ENCODE results near the gene TBC1D22A. TPM values are rescaled to one million over a fixed set of nuclear protein-coding genes. Genes with fewer than 3 reads are reported as not detected.
A peak's percentile ranks its signal among the peaks of the same experiment; 100 is the strongest.
"Not testable (repeated sequence)": the region's sequence is repeated elsewhere in the genome, so short reads cannot be mapped to it uniquely, and the experiment has no call there.

Gene TBC1D22A
- total and polyA plus RNA-seq, 8 donors = 12.0 to 17.6 (median 15.3) TPM

DNA sequence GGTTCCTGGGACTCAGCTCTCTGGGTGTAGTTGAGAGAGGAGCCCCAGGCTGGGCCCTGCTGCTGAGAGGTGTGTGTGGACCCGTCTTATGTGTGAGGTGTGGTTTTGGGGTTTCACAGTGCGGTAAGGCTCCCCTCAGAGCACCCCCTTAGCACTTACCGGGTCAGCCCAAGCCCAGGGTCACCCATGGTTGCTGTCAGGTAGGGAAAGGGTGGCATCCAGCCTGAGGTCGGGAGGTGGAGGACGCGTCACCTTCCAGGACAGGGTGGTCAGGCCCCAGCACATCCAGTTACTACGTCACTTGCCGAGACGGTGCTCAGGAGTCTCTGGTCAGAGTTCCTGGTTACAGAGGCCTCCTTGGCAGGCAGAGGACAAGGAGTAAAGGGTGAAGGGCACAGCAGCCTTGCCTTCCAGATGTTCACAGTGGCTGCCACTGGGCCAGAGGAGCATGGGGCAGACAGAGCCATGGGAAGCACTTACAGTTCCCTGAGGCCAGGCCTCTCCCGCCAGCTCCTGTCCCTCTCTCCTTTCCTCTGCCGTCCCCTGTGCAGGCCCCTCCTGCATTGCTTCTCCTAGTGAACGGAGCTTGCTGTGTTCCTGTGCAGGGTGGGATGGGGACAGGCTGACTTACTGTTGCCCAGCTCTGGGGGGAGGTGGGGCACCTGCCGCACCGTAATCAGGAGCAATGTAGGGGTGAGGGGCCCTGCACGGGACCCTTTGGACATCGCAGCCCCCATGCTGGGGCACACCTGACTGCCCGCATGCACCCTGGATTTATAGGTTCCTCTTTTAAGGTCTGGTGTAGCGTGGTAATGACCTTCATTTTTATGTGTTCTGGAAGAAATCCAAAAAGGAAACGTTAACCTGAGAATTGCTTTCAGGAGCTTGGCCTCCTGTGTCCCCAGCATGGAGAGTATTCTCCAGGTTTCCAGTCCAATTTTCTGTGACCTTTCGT lies 285.9 kb downstream of the TBC1D22A start:
- FAIRE-seq = no peak
- intact Hi-C loops (cut with DNase I) = no loop called here
- Histone ChIP-seq H3K27me3 (no peaks in the 10 kb centered on the region), H3K36me3 (no peaks in the 10 kb centered on the region), H3K9me3 (no peaks in the 10 kb centered on the region), H3K27ac (no peak overlapping the region), H3K4me3 (no peak overlapping the region), H3K4me1 (peaks cover 0 to 8% (median 5%) of the 10 kb centered on the region in 3 donors)
- 79 to 82% methylated on average over 20 of the region's 20 CpGs for WGBS, 2 donors
- TF ChIP-seq, protein P1, sequence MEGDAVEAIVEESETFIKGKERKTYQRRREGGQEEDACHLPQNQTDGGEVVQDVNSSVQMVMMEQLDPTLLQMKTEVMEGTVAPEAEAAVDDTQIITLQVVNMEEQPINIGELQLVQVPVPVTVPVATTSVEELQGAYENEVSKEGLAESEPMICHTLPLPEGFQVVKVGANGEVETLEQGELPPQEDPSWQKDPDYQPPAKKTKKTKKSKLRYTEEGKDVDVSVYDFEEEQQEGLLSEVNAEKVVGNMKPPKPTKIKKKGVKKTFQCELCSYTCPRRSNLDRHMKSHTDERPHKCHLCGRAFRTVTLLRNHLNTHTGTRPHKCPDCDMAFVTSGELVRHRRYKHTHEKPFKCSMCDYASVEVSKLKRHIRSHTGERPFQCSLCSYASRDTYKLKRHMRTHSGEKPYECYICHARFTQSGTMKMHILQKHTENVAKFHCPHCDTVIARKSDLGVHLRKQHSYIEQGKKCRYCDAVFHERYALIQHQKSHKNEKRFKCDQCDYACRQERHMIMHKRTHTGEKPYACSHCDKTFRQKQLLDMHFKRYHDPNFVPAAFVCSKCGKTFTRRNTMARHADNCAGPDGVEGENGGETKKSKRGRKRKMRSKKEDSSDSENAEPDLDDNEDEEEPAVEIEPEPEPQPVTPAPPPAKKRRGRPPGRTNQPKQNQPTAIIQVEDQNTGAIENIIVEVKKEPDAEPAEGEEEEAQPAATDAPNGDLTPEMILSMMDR (IDR thresholded peaks at IDR 0.05) = no peak
- DNase-seq = peak in 2 of 6 donors; percentile 46 to 49
- ATAC-seq = peak; percentile 5 to 37 (median 29)

DNA sequence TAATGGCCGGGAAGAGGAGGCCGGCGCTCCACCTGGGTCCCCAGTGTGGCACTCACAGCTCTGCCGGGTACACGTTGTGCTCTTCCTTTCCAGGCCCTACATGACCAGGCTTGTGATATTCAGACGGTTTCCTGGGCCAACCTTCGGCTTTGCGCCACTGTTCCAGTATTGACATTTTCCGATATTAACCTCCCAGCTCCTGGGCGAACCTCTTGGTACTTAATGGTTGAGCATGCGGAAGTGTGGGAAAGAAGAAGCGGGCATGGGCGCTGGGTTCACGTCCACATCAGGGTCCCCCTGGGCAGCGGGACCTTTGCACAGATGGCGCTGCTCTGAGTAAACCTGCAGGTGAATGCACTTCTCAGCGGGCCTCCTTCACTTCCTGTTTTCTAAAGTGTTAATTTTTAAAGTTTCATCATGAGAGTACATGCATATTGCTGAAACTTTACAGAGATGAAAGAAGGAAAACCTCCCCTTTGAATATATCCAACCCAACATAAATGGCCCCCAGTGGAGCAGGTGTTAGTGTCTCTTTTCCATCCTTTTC lies 286.7 kb downstream of the TBC1D22A start:
- peak in 3 of 6 donors; percentile 12 to 48 (median 47) for DNase-seq
- 62 to 91% methylated on average over 17 of the region's 17 CpGs for WGBS, 2 donors
- peak in 2 of 4 donors; percentile 47 to 50 for ATAC-seq

DNA sequence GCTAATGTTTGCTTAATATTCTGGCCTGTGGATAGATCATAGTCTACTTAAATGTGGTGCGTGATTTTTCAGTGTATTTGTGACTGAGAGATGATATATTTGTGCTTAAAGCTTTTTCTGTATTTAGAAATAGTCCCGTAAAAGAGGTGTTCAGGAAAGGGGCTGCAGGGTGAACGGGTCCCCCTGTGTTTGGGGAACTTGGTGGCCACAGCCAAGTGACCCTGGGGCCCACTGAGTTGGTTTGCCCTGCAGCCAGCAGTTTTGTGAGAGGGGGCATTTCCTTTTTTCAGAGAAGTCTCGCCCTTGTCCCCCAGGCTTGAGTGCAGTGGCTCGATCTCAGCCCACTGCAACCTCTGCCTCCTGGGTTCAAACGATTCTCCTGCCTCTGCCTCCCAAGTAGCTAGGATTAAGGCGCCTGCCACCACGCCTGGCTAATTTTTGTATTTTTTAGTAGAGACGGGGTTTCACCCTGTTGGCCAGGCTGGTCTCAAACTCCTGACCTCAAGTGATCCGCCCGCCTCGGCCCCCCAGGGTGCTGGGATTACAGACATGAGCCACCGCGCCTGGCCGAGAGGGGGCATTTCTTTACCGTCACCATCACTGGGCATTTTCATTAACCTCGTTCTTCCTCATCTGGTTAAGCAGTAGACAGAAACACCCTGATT lies 287.4 kb downstream of the TBC1D22A start:
- DNase-seq = peak in 3 of 6 donors; percentile 3 to 21 (median 19)
- H3K27me3 ChIP-seq; FAIRE-seq; ATAC-seq; H3K4me3 ChIP-seq; intact Hi-C loops (cut with DNase I); H3K36me3 ChIP-seq; H3K27ac ChIP-seq; H3K9me3 ChIP-seq; H3K4me1 ChIP-seq: not testable (repeated sequence)
- WGBS, 2 donors = 94 to 97% methylated on average over 17 of the region's 17 CpGs

More for the DNA sequence above, 286.7 kb downstream of the TBC1D22A start:
- H3K4me1 ChIP-seq = peaks cover 0 to 5% (median 3%) of the 10 kb centered on the region in 3 donors
- no peaks in the 10 kb centered on the region for H3K27me3 ChIP-seq
- no peak overlapping the region for H3K27ac ChIP-seq
- H3K4me3 ChIP-seq = no peak overlapping the region
- no peaks in the 10 kb centered on the region for H3K9me3 ChIP-seq
- H3K36me3 ChIP-seq = no peaks in the 10 kb centered on the region
- TF ChIP-seq, protein P1 (IDR thresholded peaks at IDR 0.05) = no peak
- FAIRE-seq = no peak
- intact Hi-C loops (cut with DNase I) = no loop called here

DNA sequence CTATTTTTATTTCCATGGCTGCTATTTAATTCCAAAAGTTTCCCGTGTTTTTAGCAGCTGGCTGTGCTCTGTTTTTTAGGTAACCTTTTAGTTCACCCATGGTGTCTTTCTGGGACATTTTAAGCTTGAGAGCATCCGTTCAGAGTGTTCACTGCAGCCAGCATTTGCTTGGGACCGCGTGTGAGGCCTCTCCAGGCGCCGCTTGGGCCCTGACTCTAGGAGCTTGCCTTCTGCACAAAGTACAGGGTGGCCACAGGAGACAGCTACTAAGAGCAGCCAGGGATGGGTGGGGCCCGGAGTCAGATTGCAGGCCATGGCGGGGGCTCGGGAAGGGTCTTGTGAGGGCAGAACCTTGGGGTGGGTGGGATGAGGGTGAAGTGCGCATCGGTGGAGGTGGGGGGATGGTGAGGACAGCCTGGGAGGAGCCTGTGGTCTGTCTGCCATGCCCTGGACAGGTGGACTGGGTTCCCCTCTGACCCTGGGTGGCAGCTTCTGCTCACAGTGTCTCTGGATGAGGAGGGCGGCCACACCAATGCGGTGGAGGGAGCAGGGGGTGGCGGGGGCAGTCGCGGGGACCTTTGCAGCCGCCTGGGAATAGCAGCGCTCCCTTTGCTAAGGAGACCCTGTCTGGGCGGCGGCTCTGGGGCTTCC lies 288.1 kb downstream of the TBC1D22A start:
- H3K9me3 ChIP-seq = no peaks in the 10 kb centered on the region
- peaks cover 0 to 5% (median 3%) of the 10 kb centered on the region in 3 donors for H3K4me1 ChIP-seq
- no peak overlapping the region for H3K27ac ChIP-seq
- H3K27me3 ChIP-seq = no peaks in the 10 kb centered on the region
- H3K4me3 ChIP-seq = no peak overlapping the region
- no peaks in the 10 kb centered on the region for H3K36me3 ChIP-seq
- ATAC-seq (no peak), DNase-seq (peak in 2 of 6 donors; percentile 13 to 43), FAIRE-seq (no peak)
- intact Hi-C loops (cut with DNase I) = no loop called here
- WGBS, 2 donors = 91% methylated on average over 19 to 20 of the region's 20 CpGs
- TF ChIP-seq, protein P1 (IDR thresholded peaks at IDR 0.05) = no peak
